Raji (cell line): ENCODE results near the gene COX6B1.

Experiments
- POLR2A ChIP-seq: IDR thresholded peaks from 2 replicates; pipeline ENCODE4 v1.6.1; 2011; ENCODE audit warnings: low read depth, low read length, control low read depth; ENCODE audit not compliant: insufficient read depth

Gene COX6B1

GRCh38 chr19:35689836-35690235 is 41.7 kb downstream of the COX6B1 start:
- no peak for TF ChIP-seq POLR2A

GRCh38 chr19:35692010-35692409 is 43.9 kb downstream of the COX6B1 start:
- TF ChIP-seq POLR2A = no peak

- no peak for TF ChIP-seq POLR2A
These were observed 45.3 kb downstream of the COX6B1 start for GRCh38 chr19:35693422-35693821.

GRCh38 chr19:35693835-35694599 is 45.9 kb downstream of the COX6B1 start:
- peak; percentile 48; the same call in 1 of the 2 replicates for TF ChIP-seq POLR2A

GRCh38 chr19:35695895-35696422 is 47.8 kb downstream of the COX6B1 start:
- no peak for TF ChIP-seq POLR2A

- TF ChIP-seq POLR2A = no peak
These were observed 48.7 kb downstream of the COX6B1 start for GRCh38 chr19:35696835-35697234.

- peak; percentile 78 for TF ChIP-seq POLR2A
These were observed 54.3 kb downstream of the COX6B1 start for GRCh38 chr19:35702223-35703012.

GRCh38 chr19:35703343-35703742 is 55.2 kb downstream of the COX6B1 start:
- no peak for TF ChIP-seq POLR2A

- TF ChIP-seq POLR2A = no peak
These were observed 56.1 kb downstream of the COX6B1 start, which contains the start of gene ZBTB32 for GRCh38 chr19:35704218-35704617. Gene ZBTB32 (plus strand): TSS chr19:35704558. CDS start chr19:35714627, 10,069 bp downstream.
